Neural cell (in vitro differentiated cells): ENCODE measurements around the gene ADGRF5.

ENCODE experiments used
- EZH2 ChIP-seq: fragments of 200-600, 300-800 bp; shearing (Covaris generic), sonication (generic); IDR thresholded peaks from 2 replicates; pipeline ENCODE4 v1.6.1; 2014; ENCODE audit warnings: antibody characterized with exemption, low read length, borderline replicate concordance, mild to moderate bottlenecking; ENCODE audit not compliant: insufficient read depth, poor library complexity, severe bottlenecking
- RAD21 ChIP-seq: fragments of 450-650 bp; conservative IDR thresholded peaks from 2 replicates; pipeline ENCODE4 v1.6.1; 2014; ENCODE audit warnings: antibody characterized with exemption, mild to moderate bottlenecking, moderate library complexity
- SMC3 ChIP-seq: fragments of 450-650 bp; conservative IDR thresholded peaks from 2 replicates; pipeline ENCODE4 v1.6.1; 2014; ENCODE audit warnings: antibody characterized with exemption, mild to moderate bottlenecking, moderate library complexity; ENCODE audit not compliant: poor library complexity
- TAF1 ChIP-seq: IDR thresholded peaks from 2 replicates; pipeline ENCODE4 v1.6.1; 2012; ENCODE audit warnings: low read depth
- TF ChIP-seq, protein P1 (sequence below): fragments of 450-650 bp; IDR thresholded peaks from 2 replicates; pipeline ENCODE4 v1.5.1; 2014; ENCODE audit warnings: antibody characterized with exemption, mild to moderate bottlenecking, moderate library complexity; ENCODE audit not compliant: poor library complexity, severe bottlenecking
- TF ChIP-seq, protein P2 (sequence below): IDR thresholded peaks from 2 replicates; pipeline ENCODE4 v1.6.1; 2012; ENCODE audit warnings: borderline replicate concordance

DNA sequence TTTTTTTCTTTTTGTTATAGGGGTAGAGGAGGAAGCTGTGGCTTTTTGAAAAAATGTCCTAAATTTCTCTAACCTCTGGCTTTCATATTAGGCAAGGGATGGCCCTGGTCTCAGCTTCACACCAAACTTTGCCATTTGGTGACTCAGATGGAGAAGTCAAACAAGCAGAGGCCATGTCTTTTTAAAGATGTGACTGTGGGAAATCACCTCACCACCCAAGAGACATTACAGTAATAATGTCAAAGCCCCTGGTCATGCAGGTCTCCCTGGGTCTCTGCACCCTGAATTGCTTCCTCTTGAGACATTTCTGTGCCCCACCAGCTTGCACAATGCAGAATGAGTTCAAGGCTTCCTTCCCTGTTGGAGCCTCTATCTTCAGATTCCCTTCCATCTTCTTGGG is 39.5 kb upstream of the ADGRF5 start:
- TF ChIP-seq, protein P1, sequence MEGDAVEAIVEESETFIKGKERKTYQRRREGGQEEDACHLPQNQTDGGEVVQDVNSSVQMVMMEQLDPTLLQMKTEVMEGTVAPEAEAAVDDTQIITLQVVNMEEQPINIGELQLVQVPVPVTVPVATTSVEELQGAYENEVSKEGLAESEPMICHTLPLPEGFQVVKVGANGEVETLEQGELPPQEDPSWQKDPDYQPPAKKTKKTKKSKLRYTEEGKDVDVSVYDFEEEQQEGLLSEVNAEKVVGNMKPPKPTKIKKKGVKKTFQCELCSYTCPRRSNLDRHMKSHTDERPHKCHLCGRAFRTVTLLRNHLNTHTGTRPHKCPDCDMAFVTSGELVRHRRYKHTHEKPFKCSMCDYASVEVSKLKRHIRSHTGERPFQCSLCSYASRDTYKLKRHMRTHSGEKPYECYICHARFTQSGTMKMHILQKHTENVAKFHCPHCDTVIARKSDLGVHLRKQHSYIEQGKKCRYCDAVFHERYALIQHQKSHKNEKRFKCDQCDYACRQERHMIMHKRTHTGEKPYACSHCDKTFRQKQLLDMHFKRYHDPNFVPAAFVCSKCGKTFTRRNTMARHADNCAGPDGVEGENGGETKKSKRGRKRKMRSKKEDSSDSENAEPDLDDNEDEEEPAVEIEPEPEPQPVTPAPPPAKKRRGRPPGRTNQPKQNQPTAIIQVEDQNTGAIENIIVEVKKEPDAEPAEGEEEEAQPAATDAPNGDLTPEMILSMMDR: no peak
- TF ChIP-seq, protein P2, sequence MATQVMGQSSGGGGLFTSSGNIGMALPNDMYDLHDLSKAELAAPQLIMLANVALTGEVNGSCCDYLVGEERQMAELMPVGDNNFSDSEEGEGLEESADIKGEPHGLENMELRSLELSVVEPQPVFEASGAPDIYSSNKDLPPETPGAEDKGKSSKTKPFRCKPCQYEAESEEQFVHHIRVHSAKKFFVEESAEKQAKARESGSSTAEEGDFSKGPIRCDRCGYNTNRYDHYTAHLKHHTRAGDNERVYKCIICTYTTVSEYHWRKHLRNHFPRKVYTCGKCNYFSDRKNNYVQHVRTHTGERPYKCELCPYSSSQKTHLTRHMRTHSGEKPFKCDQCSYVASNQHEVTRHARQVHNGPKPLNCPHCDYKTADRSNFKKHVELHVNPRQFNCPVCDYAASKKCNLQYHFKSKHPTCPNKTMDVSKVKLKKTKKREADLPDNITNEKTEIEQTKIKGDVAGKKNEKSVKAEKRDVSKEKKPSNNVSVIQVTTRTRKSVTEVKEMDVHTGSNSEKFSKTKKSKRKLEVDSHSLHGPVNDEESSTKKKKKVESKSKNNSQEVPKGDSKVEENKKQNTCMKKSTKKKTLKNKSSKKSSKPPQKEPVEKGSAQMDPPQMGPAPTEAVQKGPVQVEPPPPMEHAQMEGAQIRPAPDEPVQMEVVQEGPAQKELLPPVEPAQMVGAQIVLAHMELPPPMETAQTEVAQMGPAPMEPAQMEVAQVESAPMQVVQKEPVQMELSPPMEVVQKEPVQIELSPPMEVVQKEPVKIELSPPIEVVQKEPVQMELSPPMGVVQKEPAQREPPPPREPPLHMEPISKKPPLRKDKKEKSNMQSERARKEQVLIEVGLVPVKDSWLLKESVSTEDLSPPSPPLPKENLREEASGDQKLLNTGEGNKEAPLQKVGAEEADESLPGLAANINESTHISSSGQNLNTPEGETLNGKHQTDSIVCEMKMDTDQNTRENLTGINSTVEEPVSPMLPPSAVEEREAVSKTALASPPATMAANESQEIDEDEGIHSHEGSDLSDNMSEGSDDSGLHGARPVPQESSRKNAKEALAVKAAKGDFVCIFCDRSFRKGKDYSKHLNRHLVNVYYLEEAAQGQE: no peak
- no peak for TF ChIP-seq RAD21
- no peak for TF ChIP-seq EZH2
- no peak for TF ChIP-seq SMC3
- no peak for TF ChIP-seq TAF1
